ENCODE data around the gene RBFOX2. TPM values are rescaled to one million over a fixed set of nuclear protein-coding genes. Genes with fewer than 3 reads are reported as not detected.
A peak's percentile ranks its signal among the peaks of the same experiment; 100 is the strongest.

Gene RBFOX2
- polyA plus RNA-seq, 2 of the 4 experiments (the other 2 are of a cell fraction), result 30.3 to 77.7 TPM

DNA sequence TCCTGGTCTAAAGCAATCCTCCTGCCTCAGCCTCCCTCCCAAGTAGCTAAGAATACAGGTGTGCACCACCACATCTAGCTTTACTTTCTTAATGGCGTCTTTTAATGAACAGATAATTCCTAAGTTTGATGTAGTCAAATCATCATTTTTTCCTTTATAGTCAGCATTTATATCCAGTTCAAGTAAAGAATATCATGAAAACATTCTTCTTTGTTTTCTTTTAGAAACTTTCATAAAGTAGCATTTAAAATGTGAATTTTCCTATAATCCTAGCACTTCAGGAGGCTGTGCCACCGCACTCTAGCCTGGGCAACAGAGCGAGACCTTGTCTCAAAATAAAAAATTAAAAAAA, 61.6 kb downstream of the RBFOX2 start:
- CTCF ChIA-PET, result interaction anchor here (0.7 to 1.9 kb wide), 2 partner anchors 32 to 99 kb away, joined by 3 to 7 read pairs; no protein-coding TSS in a partner anchor
- POLR2A ChIA-PET, result no interaction called here
- FAIRE-seq, result no peak
- ATAC-seq, result no peak
- H3K27ac ChIP-seq, result no peak overlapping the region
- peak; percentile 35 for TF ChIP-seq MAFK (IDR thresholded peaks at IDR 0.05; ENCODE audit: partially characterized antibody)
- no peak for TF ChIP-seq CBX2 (IDR thresholded peaks at IDR 0.05; ENCODE audit: borderline replicate concordance, low read depth)
- no peaks in the 10 kb centered on the region for H3K9me3 ChIP-seq
- peaks cover 14% of the 10 kb centered on the region for H3K4me1 ChIP-seq
- H3K4me3 ChIP-seq, result no peak overlapping the region
- H3K4me2 ChIP-seq, result no peak overlapping the region
- WGBS (ENCODE audit: missing lambda C conversion rate), result 92% methylated on average over 3 of the region's 3 CpGs
- DNase-seq (ENCODE audit: low read depth in 1 of 2, low spot score in 1 of 2), result no peak

DNA sequence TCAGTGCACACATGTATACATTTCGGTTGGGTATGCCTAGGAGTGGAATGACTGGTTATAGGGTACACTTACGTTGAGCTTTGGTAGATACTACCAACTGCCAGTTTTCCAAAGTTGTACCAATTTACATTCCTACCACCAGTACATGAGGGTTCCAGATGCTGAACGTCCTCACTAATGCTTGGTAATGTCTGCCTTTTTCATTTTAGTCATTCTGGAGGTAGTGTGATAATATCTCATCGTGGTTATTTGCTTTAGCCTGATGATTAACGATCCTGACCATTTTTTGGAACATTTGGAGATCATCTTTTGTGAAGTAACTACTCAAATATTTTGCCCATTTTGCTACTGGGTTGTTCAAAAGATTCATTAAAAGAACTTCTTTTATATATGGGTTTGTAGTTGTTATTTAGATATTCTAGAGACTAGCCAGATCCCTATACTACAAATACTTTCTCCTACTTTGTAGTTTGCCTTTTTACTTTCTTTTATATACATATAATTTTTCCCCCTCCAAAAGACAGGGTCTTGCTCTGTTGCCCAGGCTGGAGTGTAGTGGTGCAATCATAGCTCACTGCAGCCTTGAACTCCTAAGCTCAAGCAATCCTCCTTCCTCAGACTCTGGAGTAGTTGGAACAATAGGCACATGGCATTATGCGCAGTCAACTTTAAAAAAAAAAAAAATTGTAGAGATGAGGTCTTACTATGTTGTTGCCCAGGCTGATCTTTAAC, 62.1 kb downstream of the RBFOX2 start:
- ChIA-PET POLR2A (no interaction called here), CTCF (interaction anchor here (0.7 to 1.9 kb wide), 3 partner anchors 16 to 100 kb away, joined by 3 to 7 read pairs (median 3); no protein-coding TSS in a partner anchor)
- no peaks in the 10 kb centered on the region for H3K9me3 ChIP-seq
- ATAC-seq (no peak), FAIRE-seq (no peak), DNase-seq (ENCODE audit: low read depth in 1 of 2, low spot score in 1 of 2) (no peak)
- H3K4me2 ChIP-seq, result no peak overlapping the region
- TF ChIP-seq, protein P1, sequence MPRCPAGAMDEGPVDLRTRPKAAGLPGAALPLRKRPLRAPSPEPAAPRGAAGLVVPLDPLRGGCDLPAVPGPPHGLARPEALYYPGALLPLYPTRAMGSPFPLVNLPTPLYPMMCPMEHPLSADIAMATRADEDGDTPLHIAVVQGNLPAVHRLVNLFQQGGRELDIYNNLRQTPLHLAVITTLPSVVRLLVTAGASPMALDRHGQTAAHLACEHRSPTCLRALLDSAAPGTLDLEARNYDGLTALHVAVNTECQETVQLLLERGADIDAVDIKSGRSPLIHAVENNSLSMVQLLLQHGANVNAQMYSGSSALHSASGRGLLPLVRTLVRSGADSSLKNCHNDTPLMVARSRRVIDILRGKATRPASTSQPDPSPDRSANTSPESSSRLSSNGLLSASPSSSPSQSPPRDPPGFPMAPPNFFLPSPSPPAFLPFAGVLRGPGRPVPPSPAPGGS (IDR thresholded peaks at IDR 0.05), result no peak
- TF ChIP-seq ZNF302 (CRISPR knock-in tag; IDR thresholded peaks at IDR 0.05), result no peak
- TF ChIP-seq, protein P2, sequence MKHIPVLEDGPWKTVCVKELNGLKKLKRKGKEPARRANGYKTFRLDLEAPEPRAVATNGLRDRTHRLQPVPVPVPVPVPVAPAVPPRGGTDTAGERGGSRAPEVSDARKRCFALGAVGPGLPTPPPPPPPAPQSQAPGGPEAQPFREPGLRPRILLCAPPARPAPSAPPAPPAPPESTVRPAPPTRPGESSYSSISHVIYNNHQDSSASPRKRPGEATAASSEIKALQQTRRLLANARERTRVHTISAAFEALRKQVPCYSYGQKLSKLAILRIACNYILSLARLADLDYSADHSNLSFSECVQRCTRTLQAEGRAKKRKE (CRISPR knock-in tag; IDR thresholded peaks at IDR 0.05; ENCODE audit: low read depth), result no peak
- TF ChIP-seq JUNB (IDR thresholded peaks at IDR 0.05), result no peak
- TF ChIP-seq EHMT2 (IDR thresholded peaks at IDR 0.05; ENCODE audit: low read depth), result no peak
- TF ChIP-seq CBX2 (IDR thresholded peaks at IDR 0.05; ENCODE audit: borderline replicate concordance, low read depth), result no peak
- TF ChIP-seq, protein P3, sequence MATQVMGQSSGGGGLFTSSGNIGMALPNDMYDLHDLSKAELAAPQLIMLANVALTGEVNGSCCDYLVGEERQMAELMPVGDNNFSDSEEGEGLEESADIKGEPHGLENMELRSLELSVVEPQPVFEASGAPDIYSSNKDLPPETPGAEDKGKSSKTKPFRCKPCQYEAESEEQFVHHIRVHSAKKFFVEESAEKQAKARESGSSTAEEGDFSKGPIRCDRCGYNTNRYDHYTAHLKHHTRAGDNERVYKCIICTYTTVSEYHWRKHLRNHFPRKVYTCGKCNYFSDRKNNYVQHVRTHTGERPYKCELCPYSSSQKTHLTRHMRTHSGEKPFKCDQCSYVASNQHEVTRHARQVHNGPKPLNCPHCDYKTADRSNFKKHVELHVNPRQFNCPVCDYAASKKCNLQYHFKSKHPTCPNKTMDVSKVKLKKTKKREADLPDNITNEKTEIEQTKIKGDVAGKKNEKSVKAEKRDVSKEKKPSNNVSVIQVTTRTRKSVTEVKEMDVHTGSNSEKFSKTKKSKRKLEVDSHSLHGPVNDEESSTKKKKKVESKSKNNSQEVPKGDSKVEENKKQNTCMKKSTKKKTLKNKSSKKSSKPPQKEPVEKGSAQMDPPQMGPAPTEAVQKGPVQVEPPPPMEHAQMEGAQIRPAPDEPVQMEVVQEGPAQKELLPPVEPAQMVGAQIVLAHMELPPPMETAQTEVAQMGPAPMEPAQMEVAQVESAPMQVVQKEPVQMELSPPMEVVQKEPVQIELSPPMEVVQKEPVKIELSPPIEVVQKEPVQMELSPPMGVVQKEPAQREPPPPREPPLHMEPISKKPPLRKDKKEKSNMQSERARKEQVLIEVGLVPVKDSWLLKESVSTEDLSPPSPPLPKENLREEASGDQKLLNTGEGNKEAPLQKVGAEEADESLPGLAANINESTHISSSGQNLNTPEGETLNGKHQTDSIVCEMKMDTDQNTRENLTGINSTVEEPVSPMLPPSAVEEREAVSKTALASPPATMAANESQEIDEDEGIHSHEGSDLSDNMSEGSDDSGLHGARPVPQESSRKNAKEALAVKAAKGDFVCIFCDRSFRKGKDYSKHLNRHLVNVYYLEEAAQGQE (IDR thresholded peaks at IDR 0.05), result no peak
- no peak for TF ChIP-seq SREBF2 (IDR thresholded peaks at IDR 0.05)
- TF ChIP-seq, protein P4, sequence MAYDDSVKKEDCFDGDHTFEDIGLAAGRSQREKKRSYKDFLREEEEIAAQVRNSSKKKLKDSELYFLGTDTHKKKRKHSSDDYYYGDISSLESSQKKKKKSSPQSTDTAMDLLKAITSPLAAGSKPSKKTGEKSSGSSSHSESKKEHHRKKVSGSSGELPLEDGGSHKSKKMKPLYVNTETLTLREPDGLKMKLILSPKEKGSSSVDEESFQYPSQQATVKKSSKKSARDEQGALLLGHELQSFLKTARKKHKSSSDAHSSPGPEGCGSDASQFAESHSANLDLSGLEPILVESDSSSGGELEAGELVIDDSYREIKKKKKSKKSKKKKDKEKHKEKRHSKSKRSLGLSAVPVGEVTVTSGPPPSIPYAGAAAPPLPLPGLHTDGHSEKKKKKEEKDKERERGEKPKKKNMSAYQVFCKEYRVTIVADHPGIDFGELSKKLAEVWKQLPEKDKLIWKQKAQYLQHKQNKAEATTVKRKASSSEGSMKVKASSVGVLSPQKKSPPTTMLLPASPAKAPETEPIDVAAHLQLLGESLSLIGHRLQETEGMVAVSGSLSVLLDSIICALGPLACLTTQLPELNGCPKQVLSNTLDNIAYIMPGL (CRISPR knock-in tag; IDR thresholded peaks at IDR 0.05; ENCODE audit: borderline replicate concordance), result no peak
- no peak for TF ChIP-seq ZSCAN20 (CRISPR knock-in tag; IDR thresholded peaks at IDR 0.05)
- TF ChIP-seq RAD21 (conservative IDR thresholded peaks at IDR 0.05 in 1 of 2, IDR thresholded peaks at IDR 0.05 in 1 of 2), result no peak
- no peak for TF ChIP-seq JUN (IDR thresholded peaks at IDR 0.05)
- TF ChIP-seq HOXB13 (CRISPR knock-in tag; IDR thresholded peaks at IDR 0.05; ENCODE audit: low read depth), result no peak
- TF ChIP-seq KDM5A (IDR thresholded peaks at IDR 0.05), result no peak
- TF ChIP-seq HOXA7 (CRISPR knock-in tag; IDR thresholded peaks at IDR 0.05), result no peak
- no peak for TF ChIP-seq HOXB5 (CRISPR knock-in tag; IDR thresholded peaks at IDR 0.05)
- no peak for TF ChIP-seq KDM1A (IDR thresholded peaks at IDR 0.05; ENCODE audit: low read depth)
- no peak for TF ChIP-seq POLR2A (IDR thresholded peaks at IDR 0.05; ENCODE audit: low read length)
- no peak for TF ChIP-seq ZC3H11A (IDR thresholded peaks at IDR 0.05)
- no peak for TF ChIP-seq CEBPB (IDR thresholded peaks at IDR 0.05)
- H3K27ac ChIP-seq, result no peak overlapping the region
- 88% methylated on average over 6 of the region's 6 CpGs for WGBS (ENCODE audit: missing lambda C conversion rate)
- peaks cover 14% of the 10 kb centered on the region for H3K4me1 ChIP-seq
- H3K4me3 ChIP-seq, result no peak overlapping the region
